Measurements from ENCODE around the gene RBBP6. TPM values are rescaled to one million over a fixed set of nuclear protein-coding genes. Genes with fewer than 3 reads are reported as not detected.
"Not testable (repeated sequence)": the region's sequence is repeated elsewhere in the genome, so short reads cannot be mapped to it uniquely, and the experiment has no call there.

RBBP6 gene
- total RNA-seq, 4 donors from 2014 or later: 38.5 to 67.5 (median 58.5) TPM

DNA sequence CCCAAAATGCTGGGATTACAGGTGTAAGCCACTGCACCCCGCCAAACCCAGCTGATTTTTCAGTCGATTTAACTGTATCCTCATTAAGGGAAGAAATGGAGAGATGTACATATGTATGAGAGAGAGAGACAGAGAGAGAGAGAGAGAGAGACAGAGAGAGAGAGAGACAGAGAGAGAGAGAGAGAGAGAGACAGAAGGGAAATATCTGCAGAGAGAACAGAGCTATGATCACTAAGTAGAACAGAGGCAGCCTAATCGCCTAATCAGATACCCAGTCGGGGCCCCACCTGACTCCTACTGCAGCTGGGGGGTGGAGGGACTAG is 70.0 kb downstream of the RBBP6 start:
- Histone ChIP-seq H3K36me3 (no peaks in the 10 kb centered on the region), H3K27ac (no peak overlapping the region), H3K9me3 (no peaks in the 10 kb centered on the region), H3K27me3 (peaks cover 34% of the 10 kb centered on the region), H3K4me1 (peaks cover 8 to 13% (median 11%) of the 10 kb centered on the region in 4 donors), H3K4me3 (peak overlapping the region in 1 of 4 donors; percentile 33)
- intact Hi-C loops (cut with DNase I; ENCODE audit: low total_unique reads): no loop called here
- no peak for DNase-seq
- TF ChIP-seq POLR2A (IDR thresholded peaks at IDR 0.05) (no peak), EP300 (IDR thresholded peaks at IDR 0.05; ENCODE audit: low read depth) (no peak), POLR2AphosphoS5 (IDR thresholded peaks at IDR 0.05) (no peak)
- TF ChIP-seq, protein P1, sequence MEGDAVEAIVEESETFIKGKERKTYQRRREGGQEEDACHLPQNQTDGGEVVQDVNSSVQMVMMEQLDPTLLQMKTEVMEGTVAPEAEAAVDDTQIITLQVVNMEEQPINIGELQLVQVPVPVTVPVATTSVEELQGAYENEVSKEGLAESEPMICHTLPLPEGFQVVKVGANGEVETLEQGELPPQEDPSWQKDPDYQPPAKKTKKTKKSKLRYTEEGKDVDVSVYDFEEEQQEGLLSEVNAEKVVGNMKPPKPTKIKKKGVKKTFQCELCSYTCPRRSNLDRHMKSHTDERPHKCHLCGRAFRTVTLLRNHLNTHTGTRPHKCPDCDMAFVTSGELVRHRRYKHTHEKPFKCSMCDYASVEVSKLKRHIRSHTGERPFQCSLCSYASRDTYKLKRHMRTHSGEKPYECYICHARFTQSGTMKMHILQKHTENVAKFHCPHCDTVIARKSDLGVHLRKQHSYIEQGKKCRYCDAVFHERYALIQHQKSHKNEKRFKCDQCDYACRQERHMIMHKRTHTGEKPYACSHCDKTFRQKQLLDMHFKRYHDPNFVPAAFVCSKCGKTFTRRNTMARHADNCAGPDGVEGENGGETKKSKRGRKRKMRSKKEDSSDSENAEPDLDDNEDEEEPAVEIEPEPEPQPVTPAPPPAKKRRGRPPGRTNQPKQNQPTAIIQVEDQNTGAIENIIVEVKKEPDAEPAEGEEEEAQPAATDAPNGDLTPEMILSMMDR (IDR thresholded peaks at IDR 0.05): no peak
- 51 to 58% methylated on average over 2 to 4 of the region's 4 CpGs for WGBS, 2 donors (ENCODE audit: low coverage in 1 of 2)
- in situ Hi-C loops (cut with MboI; ENCODE audit: low pct_ligation_motif_present in 1 of 4, low pct_unique_long_range_greater_than_20kb in 1 of 4, low sequenced_read_pairs in 3 of 4): no loop called here

DNA sequence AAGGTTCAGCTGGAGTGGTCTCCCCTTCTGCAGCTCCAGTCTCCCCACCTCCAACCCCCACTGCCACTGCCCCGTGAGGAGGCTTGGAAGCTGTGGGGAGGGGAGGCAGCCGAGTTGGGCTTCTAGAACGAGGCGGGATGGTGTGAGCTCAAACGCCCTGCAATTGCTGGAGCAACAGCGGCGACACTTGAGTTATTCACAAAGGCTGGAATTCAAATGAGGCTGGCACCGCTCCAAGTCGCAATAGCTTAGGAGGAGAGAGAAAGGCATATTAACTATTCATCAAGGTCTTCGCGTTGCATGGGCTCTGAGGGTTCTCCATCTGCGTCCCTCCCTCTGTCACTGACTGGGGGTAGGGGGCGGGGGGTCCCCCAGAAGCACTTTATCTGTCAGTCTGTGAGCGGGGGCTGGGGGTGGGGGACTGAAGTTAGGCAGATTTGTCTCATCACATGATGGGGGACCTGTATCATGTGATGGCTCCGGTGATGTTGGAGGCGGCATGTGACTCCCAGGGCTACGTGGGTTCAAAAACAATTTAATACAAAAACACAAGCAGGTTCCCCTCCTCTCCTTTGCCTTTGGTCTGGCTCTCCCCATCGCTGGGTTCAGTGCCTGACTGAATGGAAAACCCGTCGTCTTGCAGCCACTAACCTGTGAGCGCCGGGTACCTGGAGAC is 70.5 kb downstream of the RBBP6 start:
- H3K27me3 ChIP-seq: peaks cover 34% of the 10 kb centered on the region
- 5% methylated on average over 22 of the region's 22 CpGs; no CpG with 5 or more reads in 1 of the 2 donors for WGBS, 2 donors (ENCODE audit: low coverage in 1 of 2)
- TF ChIP-seq POLR2A (IDR thresholded peaks at IDR 0.05): no peak
- TF ChIP-seq POLR2AphosphoS5 (IDR thresholded peaks at IDR 0.05): no peak
- peak; percentile 42 for DNase-seq
- peak overlapping the region in 2 of 4 donors; percentile 4 to 33 for H3K4me3 ChIP-seq
- H3K36me3 ChIP-seq: no peaks in the 10 kb centered on the region
- intact Hi-C loops (cut with DNase I; ENCODE audit: low total_unique reads): no loop called here
- H3K27ac ChIP-seq: no peak overlapping the region
- H3K4me1 ChIP-seq: peaks cover 8 to 13% (median 11%) of the 10 kb centered on the region in 4 donors
- in situ Hi-C loops (cut with MboI; ENCODE audit: low pct_ligation_motif_present in 1 of 4, low pct_unique_long_range_greater_than_20kb in 1 of 4, low sequenced_read_pairs in 3 of 4): no loop called here
- no peaks in the 10 kb centered on the region for H3K9me3 ChIP-seq

DNA sequence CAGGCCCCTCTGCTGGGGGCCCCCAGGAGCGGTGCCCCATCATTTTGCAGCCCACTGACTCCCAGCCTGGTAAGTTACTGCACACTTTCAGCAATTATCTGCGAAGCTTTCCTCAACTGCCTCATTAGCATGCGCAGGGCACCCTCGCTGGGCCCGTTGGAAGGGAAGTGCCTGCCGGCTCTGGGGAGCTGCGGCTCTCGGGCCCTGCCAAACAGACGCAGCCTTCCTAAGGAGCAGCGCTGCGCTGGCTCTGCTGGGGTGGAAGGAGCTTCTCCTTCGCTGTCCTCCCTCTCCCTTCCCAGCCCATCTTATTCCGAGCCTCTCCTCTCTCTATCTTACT is 71.0 kb downstream of the RBBP6 start:
- Histone ChIP-seq H3K9me3 (no peaks in the 10 kb centered on the region), H3K36me3 (no peaks in the 10 kb centered on the region), H3K27ac (no peak overlapping the region), H3K4me1 (peaks cover 8 to 13% (median 11%) of the 10 kb centered on the region in 4 donors), H3K27me3 (peaks cover 34% of the 10 kb centered on the region), H3K4me3 (peak overlapping the region in 2 of 4 donors; percentile 4 to 33)
- 6% methylated on average over 13 of the region's 13 CpGs; no CpG with 5 or more reads in 1 of the 2 donors for WGBS, 2 donors (ENCODE audit: low coverage in 1 of 2)
- TF ChIP-seq POLR2AphosphoS5 (IDR thresholded peaks at IDR 0.05) (no peak), EP300 (IDR thresholded peaks at IDR 0.05; ENCODE audit: low read depth) (no peak), POLR2A (IDR thresholded peaks at IDR 0.05) (no peak)
- TF ChIP-seq, protein P1 (IDR thresholded peaks at IDR 0.05): no peak
- peak; percentile 12 for DNase-seq
- in situ Hi-C loops (cut with MboI; ENCODE audit: low pct_ligation_motif_present in 1 of 4, low pct_unique_long_range_greater_than_20kb in 1 of 4, low sequenced_read_pairs in 3 of 4): no loop called here
- intact Hi-C loops (cut with DNase I; ENCODE audit: low total_unique reads): no loop called here

DNA sequence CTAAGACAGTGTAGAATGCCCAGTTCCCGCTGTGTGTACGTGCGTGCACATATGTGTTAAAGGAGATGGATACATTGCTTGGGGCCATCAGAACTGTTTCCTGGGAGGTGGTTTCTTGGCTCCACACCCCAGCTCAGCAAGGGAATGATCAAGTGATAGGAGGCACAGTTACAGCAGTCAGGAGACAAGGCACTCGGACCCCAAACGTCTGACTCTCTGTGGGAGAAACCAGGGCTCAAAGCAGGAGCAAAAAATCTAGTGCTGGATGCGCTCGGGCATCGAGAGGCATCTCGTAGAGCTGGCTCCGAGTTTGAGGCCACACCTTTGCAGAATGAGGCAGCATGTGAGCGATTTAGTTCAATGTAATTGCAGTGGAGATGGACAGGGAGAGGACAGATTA is 71.9 kb downstream of the RBBP6 start:
- H3K4me1 ChIP-seq: peaks cover 8 to 13% (median 11%) of the 10 kb centered on the region in 4 donors
- H3K27me3 ChIP-seq: peaks cover 34% of the 10 kb centered on the region
- no peak for DNase-seq
- TF ChIP-seq EP300 (IDR thresholded peaks at IDR 0.05; ENCODE audit: low read depth): no peak
- TF ChIP-seq, protein P1 (IDR thresholded peaks at IDR 0.05): no peak
- no peak for TF ChIP-seq POLR2AphosphoS5 (IDR thresholded peaks at IDR 0.05)
- no peak for TF ChIP-seq POLR2A (IDR thresholded peaks at IDR 0.05)
- intact Hi-C loops (cut with DNase I; ENCODE audit: low total_unique reads) (no loop called here), in situ Hi-C loops (cut with MboI; ENCODE audit: low pct_ligation_motif_present in 1 of 4, low pct_unique_long_range_greater_than_20kb in 1 of 4, low sequenced_read_pairs in 3 of 4) (no loop called here)
- 76 to 77% methylated on average over 9 to 11 of the region's 11 CpGs for WGBS, 2 donors (ENCODE audit: low coverage in 1 of 2)
- H3K27ac ChIP-seq: no peak overlapping the region
- H3K36me3 ChIP-seq: no peaks in the 10 kb centered on the region
- H3K9me3 ChIP-seq: no peaks in the 10 kb centered on the region
- H3K4me3 ChIP-seq: no peak overlapping the region

DNA sequence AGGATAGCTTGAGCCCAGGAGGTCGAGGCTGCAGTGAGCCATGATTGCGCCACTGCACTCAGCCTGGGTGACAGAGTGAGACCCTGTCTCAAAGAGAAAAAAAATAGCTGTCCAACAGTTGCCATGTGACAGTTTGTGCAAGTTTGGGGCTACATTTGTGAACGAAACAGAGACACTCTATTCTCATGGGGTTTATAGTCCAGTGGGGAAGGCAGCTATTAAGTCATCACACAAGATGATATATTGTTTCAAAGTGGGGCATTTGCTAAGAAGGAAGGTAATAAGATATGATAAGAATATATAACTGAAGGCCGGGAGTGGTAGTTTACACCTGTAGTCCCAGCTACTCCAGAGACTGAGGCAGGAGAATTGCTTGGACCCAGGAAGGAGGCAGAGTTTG is 73.3 kb downstream of the RBBP6 start:
- peaks cover 8 to 13% (median 11%) of the 10 kb centered on the region in 4 donors for H3K4me1 ChIP-seq
- peaks cover 34% of the 10 kb centered on the region for H3K27me3 ChIP-seq
- H3K27ac ChIP-seq: no peak overlapping the region
- no peaks in the 10 kb centered on the region for H3K36me3 ChIP-seq
- H3K4me3 ChIP-seq: no peak overlapping the region
- no peak for DNase-seq
- WGBS, 2 donors (ENCODE audit: low coverage in 1 of 2): 64 to 73% methylated on average over 4 of the region's 4 CpGs
- TF ChIP-seq, protein P1 (IDR thresholded peaks at IDR 0.05): no peak
- TF ChIP-seq POLR2A (IDR thresholded peaks at IDR 0.05) (no peak), EP300 (IDR thresholded peaks at IDR 0.05; ENCODE audit: low read depth) (no peak), POLR2AphosphoS5 (IDR thresholded peaks at IDR 0.05) (no peak)
- H3K9me3 ChIP-seq: no peaks in the 10 kb centered on the region
- in situ Hi-C loops (cut with MboI; ENCODE audit: low pct_ligation_motif_present in 1 of 4, low pct_unique_long_range_greater_than_20kb in 1 of 4, low sequenced_read_pairs in 3 of 4) (no loop called here), intact Hi-C loops (cut with DNase I; ENCODE audit: low total_unique reads) (no loop called here)

DNA sequence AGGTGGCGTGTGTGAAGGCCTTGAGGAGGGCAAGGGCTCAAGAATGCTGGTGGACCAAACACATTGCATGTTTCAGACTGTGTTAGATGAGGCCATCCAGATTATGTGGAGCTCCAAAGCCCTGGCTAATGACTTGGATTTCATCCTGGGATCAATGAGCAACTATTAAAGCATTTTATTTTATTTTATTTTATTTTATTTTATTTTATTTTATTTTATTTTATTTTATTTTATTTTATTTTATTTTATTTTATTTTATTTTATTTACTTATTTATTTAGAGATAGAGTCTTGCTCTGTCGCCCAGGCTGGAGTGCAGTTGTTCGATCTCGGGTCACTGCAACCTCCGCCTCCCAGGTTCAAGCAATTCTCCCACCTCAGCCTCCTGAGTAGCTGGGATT is 73.9 kb downstream of the RBBP6 start:
- H3K27ac ChIP-seq; H3K4me3 ChIP-seq; H3K9me3 ChIP-seq; H3K36me3 ChIP-seq; intact Hi-C loops (cut with DNase I; ENCODE audit: low total_unique reads); DNase-seq; in situ Hi-C loops (cut with MboI; ENCODE audit: low pct_ligation_motif_present in 1 of 4, low pct_unique_long_range_greater_than_20kb in 1 of 4, low sequenced_read_pairs in 3 of 4): not testable (repeated sequence)
- 60 to 92% methylated on average over 1 to 5 of the region's 5 CpGs for WGBS, 2 donors (ENCODE audit: low coverage in 1 of 2)
- Histone ChIP-seq H3K4me1 (peaks cover 8 to 13% (median 11%) of the 10 kb centered on the region in 4 donors), H3K27me3 (peaks cover 33% of the 10 kb centered on the region)
